Hepatocyte (in vitro differentiated cells): ENCODE results near the gene DPH2.

ENCODE experiments used
- CTCF ChIP-seq: fragments of 200-600 bp; sonication (generic); IDR thresholded peaks from 2 replicates; pipeline ENCODE4 v1.5.1; 2016; ENCODE audit warnings: antibody characterized with exemption, mild to moderate bottlenecking; ENCODE audit not compliant: poor library complexity
- EZH2 ChIP-seq: fragments of 200-600 bp; sonication (generic); IDR thresholded peaks from 2 replicates; pipeline ENCODE4 v1.6.1; 2016; ENCODE audit warnings: antibody characterized with exemption, mild to moderate bottlenecking, borderline replicate concordance

- TF ChIP-seq CTCF (no peak), EZH2 (no peak)
Observed at GRCh38 chr1:43963890-43964289, 5.9 kb upstream of the DPH2 start.
